MCF 10A (cell line): ENCODE data around the gene HAPLN2. TPM values are rescaled to one million over a fixed set of nuclear protein-coding genes. Genes with fewer than 3 reads are reported as not detected.

Source experiments
- BruUV-seq: library from RNA; stranded (reverse); fragments of 400-500 nt; replicated peaks from 2 replicates; lab custom pipeline; 2021; lab: Mats Ljungman, UMichigan
- CTCF ChIA-PET: fragments of 300-600 bp; sonication (Branson Sonifier 250); formaldehyde crosslinking; extraction: SDS; loops from one replicate; lab custom pipeline; 2021; ENCODE audit warnings: antibody characterized with exemption, inconsistent platforms; lab: Yijun Ruan, JAX
- POLR2A ChIA-PET: fragments of 300-600, 350-650 bp; sonication (Branson Sonifier 250); formaldehyde crosslinking; extraction: SDS; loops from one replicate; lab custom pipeline; 2020; ENCODE audit warnings: antibody characterized with exemption, inconsistent platforms; lab: Yijun Ruan, JAX
- DNase-seq: peaks from one replicate; pipeline ENCODE4 v3.0.0-alpha.2; 2018; ENCODE audit not compliant: unreplicated experiment
- H3K27ac Mint-ChIP-seq: one replicate; pipeline ENCODE4 v1.8.0; 2022; ENCODE audit warnings: mild to moderate bottlenecking, low read depth, mixed read lengths; ENCODE audit not compliant: unreplicated experiment
- H3K27me3 Mint-ChIP-seq: one replicate; pipeline ENCODE4 v1.8.0; 2022; ENCODE audit warnings: mixed read lengths; ENCODE audit not compliant: insufficient read depth, unreplicated experiment
- H3K36me3 Mint-ChIP-seq: one replicate; pipeline ENCODE4 v1.8.0; 2022; ENCODE audit warnings: mild to moderate bottlenecking, moderate library complexity, mixed read lengths; ENCODE audit not compliant: insufficient read depth, unreplicated experiment
- H3K4me1 Mint-ChIP-seq: one replicate; pipeline ENCODE4 v1.8.0; 2022; ENCODE audit warnings: mixed read lengths; ENCODE audit not compliant: insufficient read depth, unreplicated experiment
- H3K4me3 Mint-ChIP-seq: one replicate; pipeline ENCODE4 v1.8.0; 2022; ENCODE audit warnings: mild to moderate bottlenecking, moderate library complexity, mixed read lengths; ENCODE audit not compliant: unreplicated experiment
- H3K9me3 Mint-ChIP-seq: one replicate; pipeline ENCODE4 v1.8.0; 2022; ENCODE audit warnings: mixed read lengths; ENCODE audit not compliant: unreplicated experiment
- CTCF ChIP-seq: fragments of 200-600 bp; IDR thresholded peaks from one replicate; pipeline ENCODE4 v1.8.0; 2022; ENCODE audit warnings: antibody characterized with exemption, mild to moderate bottlenecking; ENCODE audit not compliant: unreplicated experiment
- intact Hi-C: fragments of 100-400 bp; cut with micrococcal nuclease; formaldehyde crosslinking; loops from 2 replicates; pipeline ENCODE4 v1.14.1; 2022
- total RNA-seq: library from RNA; stranded (reverse); gene quantifications from 2 replicates; pipeline ENCODE4 v1.2.3, GENCODE V29; 2022

Gene HAPLN2
- total RNA-seq, 1 experiment from 2014 or later = not detected

GRCh38 chr1:156639601-156640101 is 20.4 kb downstream of the HAPLN2 start:
- TF ChIP-seq CTCF = no peak
- POLR2A ChIA-PET = interaction anchor here (2.1 kb wide), 1 partner anchor 9 kb away, joined by 5 read pairs; no protein-coding TSS in a partner anchor
- H3K27ac Mint-ChIP-seq = no peak overlapping the region
- peaks cover 13% of the 10 kb centered on the region for H3K36me3 Mint-ChIP-seq
- no TSS peak for BruUV-seq
- intact Hi-C loops = no loop called here
- peaks cover 58% of the 10 kb centered on the region for H3K27me3 Mint-ChIP-seq
- DNase-seq = peak; percentile 68
- H3K4me3 Mint-ChIP-seq = no peak overlapping the region
- CTCF ChIA-PET = interaction anchor here (1.4 to 2.4 kb wide), 4 partner anchors 9 to 22 kb away, joined by 4 to 9 read pairs (median 6); no protein-coding TSS in a partner anchor
- H3K9me3 Mint-ChIP-seq = no peaks in the 10 kb centered on the region
- H3K4me1 Mint-ChIP-seq = peaks cover 15% of the 10 kb centered on the region

GRCh38 chr1:156640842-156641706 is 21.9 kb downstream of the HAPLN2 start:
- Mint-ChIP-seq H3K36me3 (peaks cover 13% of the 10 kb centered on the region), H3K4me1 (peaks cover 15% of the 10 kb centered on the region), H3K27me3 (peaks cover 43% of the 10 kb centered on the region), H3K4me3 (no peak overlapping the region), H3K9me3 (no peaks in the 10 kb centered on the region), H3K27ac (no peak overlapping the region)
- no peak for DNase-seq
- CTCF ChIA-PET = interaction anchor here (0.6 to 6.5 kb wide), 6 partner anchors 13 to 665 kb away, joined by 4 to 56 read pairs (median 6); no protein-coding TSS in a partner anchor
- no peak for TF ChIP-seq CTCF
- no TSS peak for BruUV-seq
- intact Hi-C loops = no loop called here
- POLR2A ChIA-PET = no interaction called here

- BruUV-seq = no TSS peak
- Mint-ChIP-seq H3K4me1 (peaks cover 15% of the 10 kb centered on the region), H3K36me3 (peaks cover 13% of the 10 kb centered on the region), H3K27me3 (peaks cover 36% of the 10 kb centered on the region), H3K4me3 (no peak within 1 kb of the TSS), H3K9me3 (no peaks in the 10 kb centered on the region), H3K27ac (no peak within 1 kb of the TSS)
- intact Hi-C loops = no loop called here
- CTCF ChIA-PET = interaction anchor here (0.6 to 11.5 kb wide), 6 partner anchors 16 to 666 kb away, joined by 3 to 154 read pairs (median 7); no protein-coding TSS in a partner anchor
- POLR2A ChIA-PET = no interaction called here
- DNase-seq = no peak
- TF ChIP-seq CTCF = no peak
These were observed 22.6 kb downstream of the HAPLN2 start, which contains the start of gene BCAN for GRCh38 chr1:156641761-156642264. Gene BCAN, plus strand, starts transcription at chr1:156642117. Its CDS starts 3,938 bp downstream, at chr1:156646055.
